ENCODE results near the gene CD247.
"Not testable (repeated sequence)": the region's sequence is repeated elsewhere in the genome, so short reads cannot be mapped to it uniquely, and the experiment has no call there.

Gene CD247

DNA sequence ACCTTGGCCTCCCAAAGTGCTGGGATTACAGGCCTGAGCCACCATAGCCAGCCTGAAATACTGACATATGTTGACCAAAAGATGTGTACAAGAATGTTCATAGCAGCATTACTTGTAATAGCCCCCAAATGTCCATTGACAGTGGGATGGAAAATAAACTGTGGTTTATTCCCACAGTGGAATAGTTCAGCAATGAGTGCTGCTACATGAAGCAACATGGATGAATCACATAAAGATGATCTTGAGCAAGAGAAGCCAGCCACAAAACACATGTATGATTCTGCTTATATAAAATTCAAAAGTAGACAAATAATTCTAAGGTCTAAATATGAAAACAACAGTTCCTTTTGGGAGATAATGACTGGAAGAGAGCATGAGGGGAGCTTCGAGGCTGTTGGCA lies 44.4 kb upstream of the CD247 start:
- H3K4me3 ChIP-seq (ENCODE audit: low read depth, low read length) = no peak overlapping the region
- ChIA-PET CTCF (interaction anchor here (2.0 to 13.0 kb wide), 3 partner anchors 6 to 125 kb away, joined by 5 to 103 read pairs (median 12); partner anchors contain the start of gene CREG1), POLR2A (no interaction called here)
- no peak for TF ChIP-seq CTCF (IDR thresholded peaks at IDR 0.05; ENCODE audit: insufficient read depth, low read length, missing control alignments)
- DNase-seq (ENCODE audit: low read depth, low spot score) = no peak

GRCh38 chr1:167561753-167562152 lies 43.4 kb upstream of the CD247 start:
- DNase-seq (ENCODE audit: low read depth, low spot score) = no peak
- TF ChIP-seq CTCF (IDR thresholded peaks at IDR 0.05; ENCODE audit: insufficient read depth, low read length, missing control alignments) = no peak
- ChIA-PET CTCF (interaction anchor here (1.0 to 13.0 kb wide), 4 partner anchors 5 to 28 kb away, joined by 3 to 103 read pairs (median 4); partner anchors contain the start of gene CREG1), POLR2A (no interaction called here)
- H3K4me3 ChIP-seq (ENCODE audit: low read depth, low read length) = no peak overlapping the region

DNA sequence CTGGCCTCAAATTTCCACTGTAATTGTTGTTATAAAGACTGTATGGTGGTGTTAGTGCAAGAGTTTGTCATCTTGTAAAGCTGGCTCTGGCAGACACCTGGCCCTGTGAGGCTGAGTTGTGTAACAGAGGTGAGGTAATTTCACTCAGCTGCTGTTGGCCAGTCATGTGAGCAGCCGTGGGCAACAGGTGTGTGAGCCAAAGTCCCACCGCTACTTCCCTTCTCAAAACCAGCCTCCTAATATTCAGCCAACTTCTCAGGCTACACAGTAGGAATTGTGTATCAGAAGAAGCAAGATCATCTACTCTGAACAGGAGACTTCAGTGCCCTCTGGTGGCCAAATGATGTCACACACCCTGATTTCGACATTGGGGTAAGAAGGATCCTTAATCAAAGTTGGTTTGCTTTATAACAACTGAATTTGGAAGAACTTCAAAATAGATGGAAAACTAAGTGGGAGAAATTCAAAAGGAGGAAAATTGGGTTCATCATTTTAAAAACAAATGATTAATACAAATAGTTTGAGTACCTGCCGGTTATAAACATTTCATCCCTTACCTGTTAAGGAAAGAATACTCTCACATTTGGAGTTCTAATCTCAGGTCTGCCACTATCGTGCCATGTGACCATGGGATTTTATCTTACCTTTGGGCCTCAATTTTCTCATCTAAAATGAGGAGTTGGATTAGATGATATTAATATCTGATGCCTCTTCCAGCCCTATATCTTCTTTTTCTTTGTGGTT lies 37.8 kb upstream of the CD247 start:
- TF ChIP-seq CTCF (IDR thresholded peaks at IDR 0.05; ENCODE audit: insufficient read depth, low read length, missing control alignments) = peak; percentile 83
- ChIA-PET CTCF (interaction anchor here (0.7 to 11.5 kb wide), 20 partner anchors 9 to 646 kb away, joined by 3 to 103 read pairs (median 4); no protein-coding TSS in a partner anchor), POLR2A (no interaction called here)
- DNase-seq (ENCODE audit: low read depth, low spot score) = no peak
- no peak overlapping the region for H3K4me3 ChIP-seq (ENCODE audit: low read depth, low read length)

DNA sequence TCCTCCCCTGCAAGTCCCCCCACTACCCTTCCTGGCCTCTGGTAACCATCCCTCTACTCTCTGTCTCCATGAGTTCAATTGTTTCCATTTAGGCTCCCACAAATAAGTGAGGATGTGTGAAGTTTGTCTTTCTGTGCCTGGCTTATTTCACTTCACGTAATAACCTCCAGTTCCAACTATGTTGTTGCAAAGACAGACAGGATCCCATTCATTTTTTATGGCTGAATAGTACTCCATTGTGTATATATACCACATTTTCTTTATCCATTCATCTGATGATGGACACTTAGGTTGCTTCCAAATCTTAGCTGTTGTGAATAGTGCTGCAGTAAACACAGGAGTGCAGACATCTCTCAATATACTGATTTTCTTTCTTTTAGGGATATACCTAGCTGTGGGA lies 36.7 kb upstream of the CD247 start:
- CTCF ChIA-PET = interaction anchor here (0.7 to 11.5 kb wide), 13 partner anchors 8 to 490 kb away, joined by 3 to 103 read pairs (median 5); no protein-coding TSS in a partner anchor
- POLR2A ChIA-PET; DNase-seq (ENCODE audit: low read depth, low spot score); H3K4me3 ChIP-seq (ENCODE audit: low read depth, low read length): not testable (repeated sequence)

DNA sequence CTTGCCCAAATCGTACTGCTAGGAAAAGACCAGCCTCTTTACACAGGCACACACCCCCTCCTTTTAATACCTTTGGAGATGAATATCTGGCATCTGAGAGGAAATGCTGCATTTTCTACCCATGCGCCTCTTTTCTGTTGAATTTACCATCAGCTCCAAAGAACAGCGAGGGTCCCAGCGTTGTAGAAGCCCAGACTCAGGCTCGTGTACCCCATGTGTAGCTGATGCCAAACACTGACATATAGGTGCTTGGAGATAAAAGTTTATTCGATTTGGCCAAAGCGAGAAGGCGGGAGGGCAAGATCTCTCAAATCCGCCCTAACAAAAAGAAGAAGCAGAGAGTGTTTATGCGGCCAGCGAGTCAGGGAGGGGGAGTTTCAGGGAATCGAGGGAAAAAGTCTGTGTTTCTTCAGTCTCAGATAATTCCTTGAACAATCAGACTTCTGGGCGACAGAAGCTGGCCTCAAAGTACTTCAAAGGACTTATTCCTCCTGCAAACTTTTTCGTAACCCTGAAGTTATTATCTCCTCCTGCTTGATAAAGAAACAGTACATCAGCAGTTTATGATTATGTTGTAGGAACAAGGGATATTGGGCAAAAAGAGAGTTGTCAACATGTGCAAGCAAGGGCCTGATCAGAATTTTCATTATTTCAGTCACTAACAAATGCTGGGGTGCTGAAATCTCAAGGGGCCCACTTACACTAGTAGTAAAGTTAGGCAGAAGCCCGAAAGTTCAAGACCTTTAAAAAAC lies 35.9 kb upstream of the CD247 start:
- no peak for DNase-seq (ENCODE audit: low read depth, low spot score)
- POLR2A ChIA-PET = no interaction called here

More for the DNA sequence above, 35.9 kb upstream of the CD247 start:
- no peak for TF ChIP-seq CTCF (IDR thresholded peaks at IDR 0.05; ENCODE audit: insufficient read depth, low read length, missing control alignments)
- H3K4me3 ChIP-seq (ENCODE audit: low read depth, low read length) = peak overlapping the region; percentile 59
- CTCF ChIA-PET = interaction anchor here (1.0 to 11.5 kb wide), 6 partner anchors 13 to 134 kb away, joined by 3 to 103 read pairs (median 10); no protein-coding TSS in a partner anchor
